ENCODE results near the gene ZDHHC1.

ZDHHC1 gene

DNA sequence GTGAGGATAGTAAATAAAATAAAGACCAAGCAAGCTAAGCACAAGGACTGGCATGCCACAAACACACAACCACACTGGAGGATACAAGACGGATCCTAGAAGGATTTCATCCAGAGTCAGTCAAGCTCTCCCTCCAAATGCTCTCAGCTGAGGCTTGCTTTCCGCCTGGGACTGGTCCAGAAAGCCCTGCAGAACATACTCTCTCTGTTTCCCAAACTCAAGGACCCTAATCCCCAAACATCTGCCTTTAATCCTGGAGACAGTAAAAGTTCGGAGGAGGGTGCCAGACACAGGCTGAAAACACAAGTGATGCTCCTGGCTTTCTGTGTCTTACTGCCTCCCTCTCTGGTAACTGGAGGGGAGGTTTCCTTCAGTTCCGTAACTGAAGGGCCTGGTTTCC lies 9.3 kb upstream of the ZDHHC1 start:
- no peak for ATAC-seq
- TF ChIP-seq TOX (CRISPR knock-in tag; IDR thresholded peaks at IDR 0.05; ENCODE audit: borderline replicate concordance), result no peak
- no peak for TF ChIP-seq OSR1 (CRISPR knock-in tag; IDR thresholded peaks at IDR 0.05)
- TF ChIP-seq, protein P1, sequence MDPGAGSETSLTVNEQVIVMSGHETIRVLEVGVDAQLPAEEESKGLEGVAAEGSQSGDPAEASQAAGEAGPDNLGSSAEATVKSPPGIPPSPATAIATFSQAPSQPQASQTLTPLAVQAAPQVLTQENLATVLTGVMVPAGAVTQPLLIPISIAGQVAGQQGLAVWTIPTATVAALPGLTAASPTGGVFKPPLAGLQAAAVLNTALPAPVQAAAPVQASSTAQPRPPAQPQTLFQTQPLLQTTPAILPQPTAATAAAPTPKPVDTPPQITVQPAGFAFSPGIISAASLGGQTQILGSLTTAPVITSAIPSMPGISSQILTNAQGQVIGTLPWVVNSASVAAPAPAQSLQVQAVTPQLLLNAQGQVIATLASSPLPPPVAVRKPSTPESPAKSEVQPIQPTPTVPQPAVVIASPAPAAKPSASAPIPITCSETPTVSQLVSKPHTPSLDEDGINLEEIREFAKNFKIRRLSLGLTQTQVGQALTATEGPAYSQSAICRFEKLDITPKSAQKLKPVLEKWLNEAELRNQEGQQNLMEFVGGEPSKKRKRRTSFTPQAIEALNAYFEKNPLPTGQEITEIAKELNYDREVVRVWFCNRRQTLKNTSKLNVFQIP (CRISPR knock-in tag; IDR thresholded peaks at IDR 0.05; ENCODE audit: borderline replicate concordance, low read depth), result no peak
- no peak for TF ChIP-seq ESRRG (CRISPR knock-in tag; IDR thresholded peaks at IDR 0.05)
- TF ChIP-seq, protein P2, sequence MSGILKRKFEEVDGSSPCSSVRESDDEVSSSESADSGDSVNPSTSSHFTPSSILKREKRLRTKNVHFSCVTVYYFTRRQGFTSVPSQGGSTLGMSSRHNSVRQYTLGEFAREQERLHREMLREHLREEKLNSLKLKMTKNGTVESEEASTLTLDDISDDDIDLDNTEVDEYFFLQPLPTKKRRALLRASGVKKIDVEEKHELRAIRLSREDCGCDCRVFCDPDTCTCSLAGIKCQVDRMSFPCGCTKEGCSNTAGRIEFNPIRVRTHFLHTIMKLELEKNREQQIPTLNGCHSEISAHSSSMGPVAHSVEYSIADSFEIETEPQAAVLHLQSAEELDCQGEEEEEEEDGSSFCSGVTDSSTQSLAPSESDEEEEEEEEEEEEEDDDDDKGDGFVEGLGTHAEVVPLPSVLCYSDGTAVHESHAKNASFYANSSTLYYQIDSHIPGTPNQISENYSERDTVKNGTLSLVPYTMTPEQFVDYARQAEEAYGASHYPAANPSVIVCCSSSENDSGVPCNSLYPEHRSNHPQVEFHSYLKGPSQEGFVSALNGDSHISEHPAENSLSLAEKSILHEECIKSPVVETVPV (CRISPR knock-in tag; IDR thresholded peaks at IDR 0.05), result no peak
- TF ChIP-seq SNAI2 (CRISPR knock-in tag; IDR thresholded peaks at IDR 0.05), result no peak
- no peak for TF ChIP-seq ZFP3 (CRISPR knock-in tag; IDR thresholded peaks at IDR 0.05)
- no peak for TF ChIP-seq ZNF8 (CRISPR knock-in tag; IDR thresholded peaks at IDR 0.05)
- TF ChIP-seq ARNTL (CRISPR knock-in tag; IDR thresholded peaks at IDR 0.05; ENCODE audit: borderline replicate concordance, low read depth), result no peak
- no peak for TF ChIP-seq ISL1 (CRISPR knock-in tag; IDR thresholded peaks at IDR 0.05)
- no peak for TF ChIP-seq RARB (CRISPR knock-in tag; IDR thresholded peaks at IDR 0.05)
- TF ChIP-seq ZNF70 (CRISPR knock-in tag; IDR thresholded peaks at IDR 0.05), result no peak
- no peak for TF ChIP-seq BACH2 (CRISPR knock-in tag; IDR thresholded peaks at IDR 0.05; ENCODE audit: borderline replicate concordance)
- no peak for TF ChIP-seq PPARA (CRISPR knock-in tag; IDR thresholded peaks at IDR 0.05; ENCODE audit: borderline replicate concordance)
- TF ChIP-seq, protein P3, sequence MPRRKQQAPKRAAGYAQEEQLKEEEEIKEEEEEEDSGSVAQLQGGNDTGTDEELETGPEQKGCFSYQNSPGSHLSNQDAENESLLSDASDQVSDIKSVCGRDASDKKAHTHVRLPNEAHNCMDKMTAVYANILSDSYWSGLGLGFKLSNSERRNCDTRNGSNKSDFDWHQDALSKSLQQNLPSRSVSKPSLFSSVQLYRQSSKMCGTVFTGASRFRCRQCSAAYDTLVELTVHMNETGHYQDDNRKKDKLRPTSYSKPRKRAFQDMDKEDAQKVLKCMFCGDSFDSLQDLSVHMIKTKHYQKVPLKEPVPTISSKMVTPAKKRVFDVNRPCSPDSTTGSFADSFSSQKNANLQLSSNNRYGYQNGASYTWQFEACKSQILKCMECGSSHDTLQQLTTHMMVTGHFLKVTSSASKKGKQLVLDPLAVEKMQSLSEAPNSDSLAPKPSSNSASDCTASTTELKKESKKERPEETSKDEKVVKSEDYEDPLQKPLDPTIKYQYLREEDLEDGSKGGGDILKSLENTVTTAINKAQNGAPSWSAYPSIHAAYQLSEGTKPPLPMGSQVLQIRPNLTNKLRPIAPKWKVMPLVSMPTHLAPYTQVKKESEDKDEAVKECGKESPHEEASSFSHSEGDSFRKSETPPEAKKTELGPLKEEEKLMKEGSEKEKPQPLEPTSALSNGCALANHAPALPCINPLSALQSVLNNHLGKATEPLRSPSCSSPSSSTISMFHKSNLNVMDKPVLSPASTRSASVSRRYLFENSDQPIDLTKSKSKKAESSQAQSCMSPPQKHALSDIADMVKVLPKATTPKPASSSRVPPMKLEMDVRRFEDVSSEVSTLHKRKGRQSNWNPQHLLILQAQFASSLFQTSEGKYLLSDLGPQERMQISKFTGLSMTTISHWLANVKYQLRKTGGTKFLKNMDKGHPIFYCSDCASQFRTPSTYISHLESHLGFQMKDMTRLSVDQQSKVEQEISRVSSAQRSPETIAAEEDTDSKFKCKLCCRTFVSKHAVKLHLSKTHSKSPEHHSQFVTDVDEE (CRISPR knock-in tag; IDR thresholded peaks at IDR 0.05), result no peak
- no peak for TF ChIP-seq ZNF565 (CRISPR knock-in tag; conservative IDR thresholded peaks at IDR 0.05; ENCODE audit: low read depth)

DNA sequence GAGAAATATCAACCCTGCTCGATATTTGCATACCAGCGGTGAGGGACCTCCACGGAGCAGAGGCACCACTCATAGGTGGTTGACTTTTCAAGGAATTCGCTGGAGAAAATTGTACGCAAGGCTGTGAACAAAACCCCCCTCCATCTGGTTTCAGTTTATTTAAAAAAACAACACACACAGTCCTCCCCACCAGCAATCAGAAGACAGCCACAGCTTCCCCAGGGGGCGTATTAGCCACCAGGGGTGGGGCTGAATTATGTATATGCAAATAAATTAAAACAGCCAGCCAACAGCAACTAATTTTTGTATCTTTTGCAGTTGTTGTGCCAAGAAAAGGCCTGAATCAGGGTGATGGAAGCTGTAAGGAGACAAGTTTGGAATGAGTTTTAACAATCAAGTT lies 8.8 kb upstream of the ZDHHC1 start:
- ATAC-seq, result no peak
- TF ChIP-seq ZC3H10 (CRISPR knock-in tag; IDR thresholded peaks at IDR 0.05), result no peak
- TF ChIP-seq, protein P4, sequence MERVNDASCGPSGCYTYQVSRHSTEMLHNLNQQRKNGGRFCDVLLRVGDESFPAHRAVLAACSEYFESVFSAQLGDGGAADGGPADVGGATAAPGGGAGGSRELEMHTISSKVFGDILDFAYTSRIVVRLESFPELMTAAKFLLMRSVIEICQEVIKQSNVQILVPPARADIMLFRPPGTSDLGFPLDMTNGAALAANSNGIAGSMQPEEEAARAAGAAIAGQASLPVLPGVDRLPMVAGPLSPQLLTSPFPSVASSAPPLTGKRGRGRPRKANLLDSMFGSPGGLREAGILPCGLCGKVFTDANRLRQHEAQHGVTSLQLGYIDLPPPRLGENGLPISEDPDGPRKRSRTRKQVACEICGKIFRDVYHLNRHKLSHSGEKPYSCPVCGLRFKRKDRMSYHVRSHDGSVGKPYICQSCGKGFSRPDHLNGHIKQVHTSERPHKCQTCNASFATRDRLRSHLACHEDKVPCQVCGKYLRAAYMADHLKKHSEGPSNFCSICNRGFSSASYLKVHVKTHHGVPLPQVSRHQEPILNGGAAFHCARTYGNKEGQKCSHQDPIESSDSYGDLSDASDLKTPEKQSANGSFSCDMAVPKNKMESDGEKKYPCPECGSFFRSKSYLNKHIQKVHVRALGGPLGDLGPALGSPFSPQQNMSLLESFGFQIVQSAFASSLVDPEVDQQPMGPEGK (CRISPR knock-in tag; IDR thresholded peaks at IDR 0.05; ENCODE audit: borderline replicate concordance), result no peak
- TF ChIP-seq ARNTL (CRISPR knock-in tag; IDR thresholded peaks at IDR 0.05; ENCODE audit: borderline replicate concordance, low read depth), result no peak
- no peak for TF ChIP-seq SNAI2 (CRISPR knock-in tag; IDR thresholded peaks at IDR 0.05)
- TF ChIP-seq ZNF8 (CRISPR knock-in tag; IDR thresholded peaks at IDR 0.05), result no peak

DNA sequence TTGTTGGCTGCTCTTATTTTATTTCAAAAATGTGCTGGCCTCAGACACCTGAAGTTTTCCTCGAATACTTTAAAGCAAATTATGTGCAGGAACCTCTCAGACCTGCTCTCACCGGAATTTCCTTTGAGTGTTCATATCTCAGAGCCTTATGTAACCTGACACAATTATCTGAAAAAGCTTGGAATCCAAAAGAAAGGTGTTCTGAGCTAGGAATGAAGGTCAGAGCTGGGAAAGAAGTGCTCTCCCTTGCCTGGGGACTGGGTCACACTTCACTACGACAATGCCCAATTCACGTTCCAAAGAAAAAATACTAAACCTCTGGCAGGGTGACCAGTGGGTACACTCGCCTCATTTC lies 8.0 kb upstream of the ZDHHC1 start:
- no peak for ATAC-seq
- TF ChIP-seq, protein P5, sequence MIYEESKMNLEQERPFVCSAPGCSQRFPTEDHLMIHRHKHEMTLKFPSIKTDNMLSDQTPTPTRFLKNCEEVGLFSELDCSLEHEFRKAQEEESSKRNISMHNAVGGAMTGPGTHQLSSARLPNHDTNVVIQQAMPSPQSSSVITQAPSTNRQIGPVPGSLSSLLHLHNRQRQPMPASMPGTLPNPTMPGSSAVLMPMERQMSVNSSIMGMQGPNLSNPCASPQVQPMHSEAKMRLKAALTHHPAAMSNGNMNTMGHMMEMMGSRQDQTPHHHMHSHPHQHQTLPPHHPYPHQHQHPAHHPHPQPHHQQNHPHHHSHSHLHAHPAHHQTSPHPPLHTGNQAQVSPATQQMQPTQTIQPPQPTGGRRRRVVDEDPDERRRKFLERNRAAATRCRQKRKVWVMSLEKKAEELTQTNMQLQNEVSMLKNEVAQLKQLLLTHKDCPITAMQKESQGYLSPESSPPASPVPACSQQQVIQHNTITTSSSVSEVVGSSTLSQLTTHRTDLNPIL (CRISPR knock-in tag; IDR thresholded peaks at IDR 0.05; ENCODE audit: low read depth), result no peak
- no peak for TF ChIP-seq ISL1 (CRISPR knock-in tag; IDR thresholded peaks at IDR 0.05)
- TF ChIP-seq GLIS3 (CRISPR knock-in tag; IDR thresholded peaks at IDR 0.05), result no peak
- TF ChIP-seq, protein P4 (CRISPR knock-in tag; IDR thresholded peaks at IDR 0.05; ENCODE audit: borderline replicate concordance), result no peak
- TF ChIP-seq, protein P3 (CRISPR knock-in tag; IDR thresholded peaks at IDR 0.05), result no peak
- no peak for TF ChIP-seq ZNF70 (CRISPR knock-in tag; IDR thresholded peaks at IDR 0.05)
- TF ChIP-seq OSR1 (CRISPR knock-in tag; IDR thresholded peaks at IDR 0.05), result no peak
- TF ChIP-seq PPARA (CRISPR knock-in tag; IDR thresholded peaks at IDR 0.05; ENCODE audit: borderline replicate concordance), result no peak
- no peak for TF ChIP-seq ZFP30 (CRISPR knock-in tag; IDR thresholded peaks at IDR 0.05)
- no peak for TF ChIP-seq TCF4 (CRISPR knock-in tag; IDR thresholded peaks at IDR 0.05; ENCODE audit: borderline replicate concordance)
- TF ChIP-seq ZNF565 (CRISPR knock-in tag; conservative IDR thresholded peaks at IDR 0.05; ENCODE audit: low read depth), result no peak
- no peak for TF ChIP-seq CSDC2 (CRISPR knock-in tag; IDR thresholded peaks at IDR 0.05)

All from SK-N-SH treated with all-trans-retinoic acid at 6 μM for 48 hours (cell line).